Measurements from ENCODE around the gene CRP. TPM values are rescaled to one million over a fixed set of nuclear protein-coding genes. Genes with fewer than 3 reads are reported as not detected.

Gene CRP
- not detected in 2 replicates for total RNA-seq (ENCODE audit: low replicate concordance)

DNA sequence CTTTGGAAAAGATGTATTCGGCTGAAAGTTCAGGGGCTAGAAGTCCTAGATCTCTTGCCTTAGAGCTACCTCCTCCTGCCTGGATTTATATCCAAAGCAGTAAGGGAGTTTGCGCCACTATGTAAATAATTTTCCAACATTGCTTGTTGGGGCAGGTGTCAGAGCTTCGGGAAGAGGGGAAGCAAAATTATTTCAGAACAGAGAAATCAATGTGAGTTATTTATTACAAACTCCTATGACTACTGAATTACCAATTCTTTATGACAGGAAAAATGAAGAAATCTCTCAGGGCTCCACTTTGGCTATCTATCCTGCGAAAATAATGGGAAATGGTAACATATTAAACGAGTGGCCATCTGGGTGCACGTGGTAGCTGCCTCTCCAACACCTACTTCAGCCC is at the start of gene CRP:
Gene CRP (minus strand): TSS at position 61 of the 400 bp plus-strand sequence. CDS start 104 bp downstream, outside the sequence.
- no peak for DNase-seq (ENCODE audit: low read depth)
- TF ChIP-seq, protein P1, sequence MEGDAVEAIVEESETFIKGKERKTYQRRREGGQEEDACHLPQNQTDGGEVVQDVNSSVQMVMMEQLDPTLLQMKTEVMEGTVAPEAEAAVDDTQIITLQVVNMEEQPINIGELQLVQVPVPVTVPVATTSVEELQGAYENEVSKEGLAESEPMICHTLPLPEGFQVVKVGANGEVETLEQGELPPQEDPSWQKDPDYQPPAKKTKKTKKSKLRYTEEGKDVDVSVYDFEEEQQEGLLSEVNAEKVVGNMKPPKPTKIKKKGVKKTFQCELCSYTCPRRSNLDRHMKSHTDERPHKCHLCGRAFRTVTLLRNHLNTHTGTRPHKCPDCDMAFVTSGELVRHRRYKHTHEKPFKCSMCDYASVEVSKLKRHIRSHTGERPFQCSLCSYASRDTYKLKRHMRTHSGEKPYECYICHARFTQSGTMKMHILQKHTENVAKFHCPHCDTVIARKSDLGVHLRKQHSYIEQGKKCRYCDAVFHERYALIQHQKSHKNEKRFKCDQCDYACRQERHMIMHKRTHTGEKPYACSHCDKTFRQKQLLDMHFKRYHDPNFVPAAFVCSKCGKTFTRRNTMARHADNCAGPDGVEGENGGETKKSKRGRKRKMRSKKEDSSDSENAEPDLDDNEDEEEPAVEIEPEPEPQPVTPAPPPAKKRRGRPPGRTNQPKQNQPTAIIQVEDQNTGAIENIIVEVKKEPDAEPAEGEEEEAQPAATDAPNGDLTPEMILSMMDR (IDR thresholded peaks at IDR 0.05; ENCODE audit: insufficient read depth, low read length): no peak
- no peak within 1 kb of the TSS for H3K4me3 ChIP-seq (ENCODE audit: low read depth, low read length)

DNA sequence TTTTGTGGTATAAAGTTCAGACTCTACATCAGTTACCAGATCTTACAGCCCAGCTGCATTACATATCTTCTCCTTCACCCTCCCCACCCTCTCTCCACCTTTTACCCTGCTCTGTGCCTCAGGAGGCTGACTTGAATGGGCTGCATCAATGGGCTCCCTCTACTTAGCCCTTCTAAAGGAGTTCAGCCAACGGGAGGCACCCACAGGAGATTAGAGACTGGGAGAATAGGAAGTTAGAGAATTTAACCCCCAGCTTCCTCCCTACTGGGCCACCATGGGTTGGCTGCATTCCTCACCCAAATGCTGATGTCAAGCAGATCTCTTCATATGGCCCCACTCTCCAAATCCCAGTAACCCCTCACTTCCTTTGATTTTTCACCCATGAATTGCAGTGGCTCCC is 49.3 kb upstream of the CRP start:
- TF ChIP-seq, protein P1 (IDR thresholded peaks at IDR 0.05; ENCODE audit: insufficient read depth, low read length): no peak
- DNase-seq (ENCODE audit: low read depth): no peak
- H3K4me3 ChIP-seq (ENCODE audit: low read depth, low read length): no peak overlapping the region

GRCh38 chr1:159756397-159756796 is 42.0 kb upstream of the CRP start:
- DNase-seq (ENCODE audit: low read depth): peak; percentile 8
- H3K4me3 ChIP-seq (ENCODE audit: low read depth, low read length): no peak overlapping the region
- TF ChIP-seq, protein P1 (IDR thresholded peaks at IDR 0.05; ENCODE audit: insufficient read depth, low read length): no peak

GRCh38 chr1:159755451-159756007 is 41.1 kb upstream of the CRP start:
- TF ChIP-seq, protein P1 (IDR thresholded peaks at IDR 0.05; ENCODE audit: insufficient read depth, low read length): no peak
- DNase-seq (ENCODE audit: low read depth): no peak
- no peak overlapping the region for H3K4me3 ChIP-seq (ENCODE audit: low read depth, low read length)

- no peak for DNase-seq (ENCODE audit: low read depth)
- no peak overlapping the region for H3K4me3 ChIP-seq (ENCODE audit: low read depth, low read length)
- TF ChIP-seq, protein P1 (IDR thresholded peaks at IDR 0.05; ENCODE audit: insufficient read depth, low read length): no peak
Observed at GRCh38 chr1:159753386-159753785, 39.0 kb upstream of the CRP start.

DNA sequence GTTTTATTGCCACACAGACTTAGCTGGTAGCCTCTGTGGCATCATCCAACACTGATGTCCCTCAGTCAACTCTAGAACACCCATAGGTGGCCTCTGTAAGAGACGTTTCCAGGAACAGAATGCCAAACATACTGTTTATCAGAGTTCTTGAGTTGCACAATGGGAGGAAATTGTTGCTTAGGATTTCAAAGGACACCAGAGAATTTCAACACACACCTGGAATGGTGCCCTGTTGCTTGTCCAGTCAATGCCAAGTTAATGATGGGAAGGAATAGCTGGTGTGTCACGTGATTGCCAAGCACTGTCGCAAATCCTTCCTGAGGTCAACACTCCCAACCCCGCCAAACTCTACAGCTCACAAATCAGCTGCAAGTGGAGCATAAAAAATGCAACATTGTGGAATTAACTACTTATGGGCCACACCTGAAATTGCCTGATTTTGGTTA is 37.8 kb upstream of the CRP start:
- H3K4me3 ChIP-seq (ENCODE audit: low read depth, low read length): no peak overlapping the region
- TF ChIP-seq, protein P1 (IDR thresholded peaks at IDR 0.05; ENCODE audit: insufficient read depth, low read length): no peak
- peak; percentile 93 for DNase-seq (ENCODE audit: low read depth)

DNA sequence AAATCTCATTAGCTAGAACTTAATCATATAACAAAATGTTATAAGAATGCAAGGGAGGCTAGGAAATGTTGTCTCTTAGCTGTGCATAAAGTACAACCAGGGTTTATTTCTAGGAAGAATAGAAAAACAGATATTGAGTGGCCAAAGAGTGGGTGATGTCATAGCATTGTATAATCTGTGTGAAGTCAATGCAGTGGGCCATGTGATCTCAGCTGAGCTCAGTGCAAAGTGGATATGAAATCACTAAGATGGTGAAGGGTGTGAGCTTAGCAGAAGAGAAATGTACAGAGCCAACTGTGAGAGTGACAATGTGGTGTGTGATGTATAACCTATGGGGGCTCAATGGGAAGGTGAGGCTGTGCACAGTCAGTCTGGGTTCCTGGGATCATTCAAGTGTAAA is 36.6 kb upstream of the CRP start:
- no peak overlapping the region for H3K4me3 ChIP-seq (ENCODE audit: low read depth, low read length)
- TF ChIP-seq, protein P1 (IDR thresholded peaks at IDR 0.05; ENCODE audit: insufficient read depth, low read length): no peak
- DNase-seq (ENCODE audit: low read depth): no peak
